ENCODE measurements around the gene TSR2. TPM values are rescaled to one million over a fixed set of nuclear protein-coding genes. Genes with fewer than 3 reads are reported as not detected.

The TSR2 gene
- total RNA-seq, 2 donors from 2014 or later: 24.8 to 30.1 TPM

DNA sequence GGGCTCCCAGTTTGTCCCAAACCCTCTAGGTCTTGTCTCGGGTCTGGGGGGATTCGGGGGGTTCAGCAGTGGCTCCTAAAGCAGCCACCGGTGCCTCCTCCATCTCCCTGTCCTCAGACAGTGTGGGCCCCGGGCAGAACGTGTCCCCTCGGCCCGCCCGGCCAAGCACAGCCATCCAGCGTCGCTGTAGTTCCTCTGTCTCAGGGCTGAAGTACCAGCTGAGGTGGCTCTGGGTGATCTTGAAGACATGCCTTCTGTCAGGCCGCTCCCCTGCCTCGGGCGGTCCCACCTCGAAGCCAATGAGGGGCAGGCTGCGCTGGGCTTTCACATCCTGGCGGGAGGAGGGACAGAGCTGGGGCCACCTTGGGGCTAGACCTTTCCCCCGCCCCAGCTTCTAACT is 5.9 kb downstream of the TSR2 start:
- no peaks in the 10 kb centered on the region for H3K27me3 ChIP-seq (replicated peaks; ENCODE audit: insufficient read depth)
- H3K27ac ChIP-seq: no peak overlapping the region
- ATAC-seq (ENCODE audit: insufficient number of reproducible peaks, low FRiP score, low read depth): no peak
- H3K9me3 ChIP-seq: no peaks in the 10 kb centered on the region
- DNase-seq (ENCODE audit: low spot score): no peak
- TF ChIP-seq, protein P1, sequence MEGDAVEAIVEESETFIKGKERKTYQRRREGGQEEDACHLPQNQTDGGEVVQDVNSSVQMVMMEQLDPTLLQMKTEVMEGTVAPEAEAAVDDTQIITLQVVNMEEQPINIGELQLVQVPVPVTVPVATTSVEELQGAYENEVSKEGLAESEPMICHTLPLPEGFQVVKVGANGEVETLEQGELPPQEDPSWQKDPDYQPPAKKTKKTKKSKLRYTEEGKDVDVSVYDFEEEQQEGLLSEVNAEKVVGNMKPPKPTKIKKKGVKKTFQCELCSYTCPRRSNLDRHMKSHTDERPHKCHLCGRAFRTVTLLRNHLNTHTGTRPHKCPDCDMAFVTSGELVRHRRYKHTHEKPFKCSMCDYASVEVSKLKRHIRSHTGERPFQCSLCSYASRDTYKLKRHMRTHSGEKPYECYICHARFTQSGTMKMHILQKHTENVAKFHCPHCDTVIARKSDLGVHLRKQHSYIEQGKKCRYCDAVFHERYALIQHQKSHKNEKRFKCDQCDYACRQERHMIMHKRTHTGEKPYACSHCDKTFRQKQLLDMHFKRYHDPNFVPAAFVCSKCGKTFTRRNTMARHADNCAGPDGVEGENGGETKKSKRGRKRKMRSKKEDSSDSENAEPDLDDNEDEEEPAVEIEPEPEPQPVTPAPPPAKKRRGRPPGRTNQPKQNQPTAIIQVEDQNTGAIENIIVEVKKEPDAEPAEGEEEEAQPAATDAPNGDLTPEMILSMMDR (IDR thresholded peaks at IDR 0.05): no peak
- H3K4me1 ChIP-seq (ENCODE audit: control insufficient read depth in 1 of 2, low read depth in 2 of 2): peaks cover 4 to 10% of the 10 kb centered on the region in 2 donors
- H3K4me3 ChIP-seq: no peak overlapping the region
- peaks cover 3% of the 10 kb centered on the region for H3K36me3 ChIP-seq

DNA sequence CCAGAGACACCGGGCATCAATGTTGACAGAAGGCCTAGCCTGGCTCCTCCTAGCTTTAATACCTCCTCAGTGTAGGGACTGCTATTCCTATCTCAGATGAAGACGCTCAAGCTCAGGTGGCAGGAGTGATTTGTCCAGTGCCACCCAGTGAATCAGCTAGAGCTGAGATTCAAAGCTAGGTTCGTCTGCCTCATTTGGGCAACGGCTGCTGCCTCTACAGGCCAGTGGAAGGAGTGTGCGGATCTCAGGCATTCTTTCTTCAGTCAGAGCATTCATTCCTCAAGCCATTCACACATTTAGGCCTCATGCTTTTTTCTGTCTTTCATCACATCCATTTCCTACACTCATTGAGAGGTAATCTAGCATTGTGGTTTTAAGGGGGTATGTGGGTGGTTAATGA is 7.3 kb downstream of the TSR2 start:
- no peak overlapping the region for H3K27ac ChIP-seq
- TF ChIP-seq, protein P1 (IDR thresholded peaks at IDR 0.05): no peak
- H3K4me1 ChIP-seq (ENCODE audit: control insufficient read depth in 1 of 2, low read depth in 2 of 2): no peaks in the 10 kb centered on the region
- no peak for DNase-seq (ENCODE audit: low spot score)
- H3K36me3 ChIP-seq: peaks cover 3% of the 10 kb centered on the region
- no peak for ATAC-seq (ENCODE audit: insufficient number of reproducible peaks, low FRiP score, low read depth)
- H3K9me3 ChIP-seq: no peaks in the 10 kb centered on the region
- no peak overlapping the region for H3K4me3 ChIP-seq
- no peaks in the 10 kb centered on the region for H3K27me3 ChIP-seq (replicated peaks; ENCODE audit: insufficient read depth)

DNA sequence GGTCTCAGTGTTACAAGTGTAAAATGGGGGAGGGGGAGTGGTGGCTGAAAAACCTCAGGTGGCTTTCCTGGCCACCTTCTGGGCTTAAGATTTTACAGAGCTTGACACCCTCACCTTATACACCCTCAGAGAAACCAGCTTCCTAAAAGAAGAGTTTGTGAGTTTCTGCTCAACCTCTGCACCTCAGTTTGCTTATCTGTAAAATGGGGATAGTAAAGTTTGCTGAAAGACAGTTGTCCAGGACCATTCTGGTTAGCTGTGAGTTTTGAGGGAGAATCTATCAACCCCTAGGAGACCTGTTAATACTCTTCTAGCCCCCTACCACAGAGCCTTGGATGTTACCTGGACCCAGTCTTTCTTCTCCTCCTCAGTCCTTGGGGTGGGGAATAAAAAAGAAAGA is 9.7 kb downstream of the TSR2 start:
- Histone ChIP-seq H3K27me3 (replicated peaks; ENCODE audit: insufficient read depth) (no peaks in the 10 kb centered on the region), H3K4me3 (no peak overlapping the region), H3K9me3 (no peaks in the 10 kb centered on the region), H3K27ac (no peak overlapping the region), H3K4me1 (ENCODE audit: control insufficient read depth in 1 of 2, low read depth in 2 of 2) (no peaks in the 10 kb centered on the region), H3K36me3 (no peaks in the 10 kb centered on the region)
- TF ChIP-seq, protein P1 (IDR thresholded peaks at IDR 0.05): no peak
- ATAC-seq (ENCODE audit: insufficient number of reproducible peaks, low FRiP score, low read depth) (no peak), DNase-seq (ENCODE audit: low spot score) (no peak)

DNA sequence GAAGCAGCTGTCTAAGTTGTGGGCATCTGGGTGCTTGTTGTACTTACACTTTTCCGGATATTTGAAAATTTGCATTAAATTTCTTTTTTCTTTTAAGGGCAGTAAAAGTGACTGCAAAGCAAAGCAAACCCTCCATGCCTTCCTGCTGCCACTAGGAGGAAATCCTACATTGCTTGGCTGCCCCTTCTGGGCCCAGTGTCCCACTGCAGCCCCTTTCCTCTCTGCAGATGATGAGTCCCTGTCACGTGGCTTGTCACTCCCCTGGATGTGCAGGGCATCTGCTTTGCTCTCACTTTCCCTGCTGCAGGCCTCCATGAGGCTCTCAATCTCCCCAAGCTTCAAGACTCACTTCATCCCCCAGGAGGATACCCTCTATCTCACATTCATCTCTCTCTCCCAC is 12.7 kb downstream of the TSR2 start:
- TF ChIP-seq, protein P1 (IDR thresholded peaks at IDR 0.05): no peak
- Histone ChIP-seq H3K4me1 (ENCODE audit: control insufficient read depth in 1 of 2, low read depth in 2 of 2) (no peaks in the 10 kb centered on the region), H3K27ac (no peak overlapping the region), H3K36me3 (no peaks in the 10 kb centered on the region), H3K9me3 (no peaks in the 10 kb centered on the region), H3K4me3 (no peak overlapping the region), H3K27me3 (replicated peaks; ENCODE audit: insufficient read depth) (no peaks in the 10 kb centered on the region)
- ATAC-seq (ENCODE audit: insufficient number of reproducible peaks, low FRiP score, low read depth): no peak
- no peak for DNase-seq (ENCODE audit: low spot score)

DNA sequence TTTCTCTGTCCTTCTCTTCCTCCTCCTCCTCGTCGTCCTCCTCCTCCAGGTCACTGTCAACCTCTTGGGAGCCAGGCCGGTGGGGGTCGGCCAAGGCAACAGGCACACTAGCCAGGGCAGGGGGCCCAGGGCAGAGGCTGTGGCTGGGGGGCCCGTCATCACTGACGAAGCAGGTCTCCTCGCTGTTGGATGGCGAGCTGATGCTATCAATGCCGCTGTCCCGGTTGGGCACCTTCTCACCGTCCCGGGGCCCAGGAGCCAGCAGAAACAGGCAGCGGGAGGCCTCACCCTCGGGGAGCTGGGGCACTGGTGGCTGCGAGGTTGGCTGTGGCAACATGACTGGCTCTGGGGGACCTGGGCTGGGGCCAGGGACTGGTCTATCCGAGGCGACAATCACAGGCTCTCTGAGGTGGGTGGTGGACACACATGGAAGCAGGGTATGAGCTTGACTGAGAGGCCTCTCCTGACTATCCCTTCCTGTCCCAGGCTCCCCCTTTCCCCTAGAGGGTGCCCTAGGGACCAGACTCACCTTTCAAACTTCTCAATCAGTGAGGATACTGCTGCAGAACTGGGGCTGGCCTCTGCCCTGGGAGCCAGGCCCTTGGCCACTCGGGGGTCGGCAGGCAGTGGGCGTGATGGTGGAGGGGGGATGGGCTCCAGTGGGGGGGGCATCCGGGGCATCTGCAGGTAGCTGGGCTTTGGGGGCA is 30.0 kb downstream of the TSR2 start:
- no peak overlapping the region for H3K4me3 ChIP-seq
- no peaks in the 10 kb centered on the region for H3K4me1 ChIP-seq (ENCODE audit: control insufficient read depth in 1 of 2, low read depth in 2 of 2)
- H3K36me3 ChIP-seq: peaks cover 3% of the 10 kb centered on the region
- H3K27ac ChIP-seq: no peak overlapping the region
- DNase-seq (ENCODE audit: low spot score) (no peak), ATAC-seq (ENCODE audit: insufficient number of reproducible peaks, low FRiP score, low read depth) (no peak)
- TF ChIP-seq, protein P1 (IDR thresholded peaks at IDR 0.05): no peak
- no peaks in the 10 kb centered on the region for H3K9me3 ChIP-seq
- H3K27me3 ChIP-seq (replicated peaks; ENCODE audit: insufficient read depth): no peaks in the 10 kb centered on the region

Measured in thoracic aorta (tissue), 2 donors.